ENCODE measurements around the gene CLSTN2.

The CLSTN2 gene

DNA sequence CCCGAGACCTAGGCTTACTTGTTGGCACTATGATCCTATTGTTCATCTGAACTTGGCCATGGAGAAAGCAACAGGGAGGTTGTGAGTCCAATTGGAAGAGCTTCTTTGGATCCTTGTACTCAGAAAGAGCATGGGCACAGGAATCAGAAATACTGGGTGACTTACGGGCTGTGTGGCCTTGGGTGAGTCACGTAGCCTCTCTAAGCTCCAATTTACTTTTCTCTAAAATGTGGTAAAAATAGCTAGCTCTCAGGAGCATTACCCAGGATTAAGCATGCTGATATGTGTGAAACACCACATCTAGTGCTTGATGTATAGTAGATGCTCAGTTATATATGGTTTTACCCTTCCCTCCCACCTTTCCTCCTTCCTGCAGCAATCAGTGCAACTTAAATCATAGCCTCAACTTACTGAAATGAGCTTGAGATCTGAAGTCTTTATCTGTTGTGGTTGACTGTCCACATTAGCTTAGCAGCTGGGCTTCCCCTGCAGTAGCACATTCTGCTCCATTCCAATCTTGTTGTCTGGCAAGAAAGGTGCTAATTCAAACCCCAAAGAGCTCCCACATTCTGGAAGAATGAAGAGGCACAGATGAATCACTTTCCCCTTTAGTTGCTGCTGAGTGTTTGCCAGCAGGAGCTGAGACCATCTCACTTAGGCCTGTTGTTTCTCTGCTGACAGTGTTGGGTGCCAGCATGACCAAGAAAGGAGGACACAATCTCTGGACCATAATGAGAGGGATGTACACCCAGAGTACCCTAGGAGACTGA, 443.8 kb downstream of the CLSTN2 start:
- peak; percentile 35 for DNase-seq (ENCODE audit: low read depth)

- no peak for DNase-seq (ENCODE audit: low read depth)
Measured at GRCh38 chr3:140384028-140384771, 449.2 kb downstream of the CLSTN2 start.

- no peak for DNase-seq (ENCODE audit: low read depth)
Measured at GRCh38 chr3:140384876-140385275, 449.9 kb downstream of the CLSTN2 start.

DNA sequence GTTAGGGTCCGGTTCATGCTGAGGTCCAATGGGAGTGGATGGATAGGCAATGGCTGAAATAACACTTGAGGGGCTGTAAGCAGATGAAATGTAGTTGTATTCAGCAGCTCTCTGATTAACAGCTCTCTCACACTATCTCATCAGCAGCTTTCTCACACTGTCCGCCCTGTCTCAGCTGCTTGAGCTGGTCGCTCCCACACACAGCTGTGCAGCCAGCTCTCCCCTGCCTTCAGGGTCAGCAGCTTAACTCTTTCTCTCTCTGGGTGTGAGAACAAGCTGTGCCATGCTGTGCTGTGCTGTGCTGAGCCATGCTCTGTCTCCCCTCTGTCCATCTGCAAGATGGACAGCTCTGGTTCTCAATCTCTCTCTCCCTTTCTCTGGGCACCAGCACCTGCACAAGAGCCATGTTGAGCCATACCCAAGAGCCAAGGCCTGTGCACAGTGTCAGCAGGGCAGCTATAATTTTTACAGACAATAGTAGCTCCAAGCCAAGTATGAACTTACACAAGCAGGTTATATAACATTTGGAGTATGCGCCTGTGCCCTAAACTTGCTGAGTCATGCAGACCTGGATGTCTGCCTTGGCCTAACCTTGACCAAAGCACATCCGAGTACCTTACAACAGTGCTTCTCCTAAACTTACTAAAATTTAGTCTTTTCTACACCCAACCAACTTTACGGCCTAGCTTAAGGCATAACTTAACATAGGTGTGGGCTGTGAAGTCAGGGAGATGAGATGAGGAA, 451.5 kb downstream of the CLSTN2 start:
- DNase-seq (ENCODE audit: low read depth): no peak

GRCh38 chr3:140387244-140387643, 452.3 kb downstream of the CLSTN2 start:
- DNase-seq (ENCODE audit: low read depth): no peak

GRCh38 chr3:140388202-140388922, 453.4 kb downstream of the CLSTN2 start:
- no peak for DNase-seq (ENCODE audit: low read depth)

DNA sequence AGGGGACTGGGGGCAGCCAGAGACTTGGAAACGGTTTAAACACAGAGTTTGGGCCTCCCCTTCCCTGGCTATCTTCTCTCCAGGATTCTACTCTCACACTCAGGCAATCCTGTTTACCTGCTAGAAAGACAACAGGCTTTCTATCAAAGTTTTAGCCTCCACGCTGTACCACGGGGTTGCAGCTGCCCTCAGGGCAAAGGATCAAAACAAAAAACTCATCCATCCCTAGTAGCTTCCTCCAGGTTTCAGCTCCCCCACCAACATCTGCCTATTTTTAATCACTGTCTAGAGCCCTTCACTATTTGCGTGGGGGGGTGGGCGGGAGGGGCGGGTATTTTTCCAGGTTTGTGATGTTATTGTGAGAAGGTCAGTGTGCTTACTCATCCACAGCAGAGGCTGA, 456.1 kb downstream of the CLSTN2 start:
- no peak for DNase-seq (ENCODE audit: low read depth)

DNA sequence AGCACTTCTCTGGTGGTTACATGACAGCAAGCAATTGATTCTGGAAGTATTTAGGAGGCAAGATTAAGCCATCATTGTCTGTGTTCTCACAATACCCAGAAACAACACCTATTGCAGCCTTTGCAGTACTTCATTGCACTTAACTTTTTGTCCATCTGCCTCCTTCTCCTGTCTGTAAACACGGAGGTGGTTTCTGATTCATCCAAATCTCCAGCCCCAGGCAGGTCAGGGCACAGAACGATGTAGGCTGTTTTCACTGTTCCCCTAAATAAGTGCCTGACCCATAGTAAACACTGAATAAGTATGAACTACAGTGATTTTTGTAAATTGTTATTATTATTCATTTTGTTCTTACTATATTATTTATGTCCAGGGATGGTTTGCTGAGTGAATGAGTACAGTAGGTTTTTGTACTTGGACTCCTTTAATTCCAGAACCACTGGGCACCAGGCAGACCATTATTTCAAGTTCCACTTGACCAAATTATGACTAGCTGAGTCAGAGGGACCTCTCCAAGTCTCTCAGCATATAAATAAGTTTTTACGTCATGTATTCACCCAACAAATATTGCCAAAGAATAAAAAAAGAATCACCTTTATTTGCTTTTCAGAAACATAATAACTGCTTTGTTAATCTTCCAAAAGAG, 459.6 kb downstream of the CLSTN2 start:
- no peak for DNase-seq (ENCODE audit: low read depth)

DNA sequence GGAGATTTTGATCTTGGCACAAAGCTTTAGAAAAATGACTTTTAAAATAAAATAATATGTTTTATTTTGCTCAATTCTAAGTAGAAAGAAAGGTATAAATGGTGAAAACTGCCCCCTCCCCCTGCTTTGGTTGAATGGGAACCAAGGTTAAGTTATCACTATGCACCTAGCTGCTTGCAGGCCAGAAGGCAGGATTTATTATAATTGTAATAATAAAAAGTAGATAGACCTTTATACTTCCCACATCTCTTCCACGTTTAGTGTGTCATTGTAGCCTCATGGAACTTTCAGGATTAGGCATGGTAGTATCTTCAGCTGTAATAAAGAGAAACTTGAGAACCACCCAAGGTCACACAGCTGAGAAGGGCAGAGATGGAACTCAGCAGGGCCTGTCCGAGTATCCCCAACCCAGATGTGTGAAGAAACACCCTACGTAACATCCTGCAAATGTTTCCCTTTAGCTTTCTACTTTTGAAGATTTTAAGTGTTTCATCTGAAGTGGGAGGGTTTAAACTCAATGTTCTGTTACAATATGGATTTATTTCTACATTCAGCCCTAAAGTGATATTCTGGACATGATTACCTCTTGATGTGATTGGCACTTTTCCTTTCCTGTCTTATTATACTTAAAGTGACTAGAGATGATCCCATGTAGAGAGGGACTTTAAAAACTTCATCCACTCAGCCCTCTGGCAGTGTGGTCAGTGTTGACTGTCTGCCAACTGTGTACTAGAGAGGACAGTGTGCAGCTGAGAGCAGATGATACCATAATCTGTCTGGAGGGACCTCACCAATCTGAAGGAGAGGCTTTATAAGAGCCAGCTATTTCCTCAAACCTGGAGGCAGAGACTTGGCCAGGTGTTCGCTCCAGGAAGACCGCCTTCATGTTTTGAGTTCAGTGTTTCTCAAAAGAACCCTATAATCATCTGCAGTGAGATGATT, 460.4 kb downstream of the CLSTN2 start:
- DNase-seq (ENCODE audit: low read depth): no peak

DNA sequence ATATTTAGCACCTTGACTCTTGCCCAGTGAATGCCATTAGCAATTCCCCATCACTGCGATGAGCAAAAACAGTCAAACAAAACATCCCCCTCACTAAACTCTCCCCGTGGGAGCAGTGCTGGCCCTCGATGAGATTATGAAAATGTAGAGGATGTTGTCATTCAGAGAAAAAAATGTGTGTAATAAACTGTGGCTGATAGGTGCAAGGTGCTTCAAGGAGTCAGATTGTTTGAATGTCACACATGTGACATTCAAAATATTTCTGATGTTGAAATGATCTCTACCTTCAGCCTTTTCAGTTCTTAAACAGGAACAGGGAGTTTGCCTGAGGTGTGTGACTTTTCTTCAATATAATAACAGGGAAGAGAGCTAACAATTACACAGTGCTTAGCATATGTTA, 461.1 kb downstream of the CLSTN2 start:
- DNase-seq (ENCODE audit: low read depth): no peak

GRCh38 chr3:140397847-140398246, 462.9 kb downstream of the CLSTN2 start:
- DNase-seq (ENCODE audit: low read depth): no peak

DNA sequence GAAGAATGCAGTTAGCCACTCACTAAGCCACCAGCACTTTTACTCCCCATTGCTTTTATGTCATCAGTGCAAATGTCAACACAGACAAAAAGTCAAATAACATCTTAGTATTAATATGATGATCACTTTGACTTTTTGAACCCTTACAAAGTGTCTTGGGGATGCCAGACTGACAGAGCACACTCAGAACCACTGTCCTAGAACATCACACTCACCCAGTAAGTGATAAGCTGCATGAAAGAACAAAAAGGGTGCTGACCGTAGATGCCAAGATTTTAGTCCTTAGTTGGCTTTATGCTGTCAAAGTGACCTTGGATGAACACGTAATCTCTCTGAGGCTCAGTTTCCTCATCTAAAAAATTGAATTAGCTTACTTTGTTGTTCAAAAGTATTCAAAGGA, 463.4 kb downstream of the CLSTN2 start:
- no peak for DNase-seq (ENCODE audit: low read depth)

GRCh38 chr3:140399871-140400270, 464.9 kb downstream of the CLSTN2 start:
- no peak for DNase-seq (ENCODE audit: low read depth)

GRCh38 chr3:140403079-140403478, 468.1 kb downstream of the CLSTN2 start:
- DNase-seq (ENCODE audit: low read depth): no peak

DNA sequence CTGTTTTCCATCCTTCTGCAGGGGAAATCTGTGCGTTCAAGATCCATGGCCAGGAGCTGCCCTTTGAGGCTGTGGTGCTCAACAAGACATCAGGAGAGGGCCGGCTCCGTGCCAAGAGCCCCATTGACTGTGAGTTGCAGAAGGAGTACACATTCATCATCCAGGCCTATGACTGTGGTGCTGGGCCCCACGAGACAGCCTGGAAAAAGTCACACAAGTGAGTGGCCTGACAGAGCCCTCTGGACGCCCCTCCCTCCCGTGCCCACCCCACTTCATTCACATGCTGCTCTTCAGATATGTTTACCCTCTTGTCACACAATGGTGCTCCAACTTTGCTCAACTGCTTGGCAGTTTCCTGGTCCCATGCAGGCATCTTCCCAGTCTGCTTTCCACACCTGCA, 468.6 kb downstream of the CLSTN2 start:
- no peak for DNase-seq (ENCODE audit: low read depth)

- DNase-seq (ENCODE audit: low read depth): no peak
Measured at GRCh38 chr3:140406655-140407054, 471.7 kb downstream of the CLSTN2 start.

DNA sequence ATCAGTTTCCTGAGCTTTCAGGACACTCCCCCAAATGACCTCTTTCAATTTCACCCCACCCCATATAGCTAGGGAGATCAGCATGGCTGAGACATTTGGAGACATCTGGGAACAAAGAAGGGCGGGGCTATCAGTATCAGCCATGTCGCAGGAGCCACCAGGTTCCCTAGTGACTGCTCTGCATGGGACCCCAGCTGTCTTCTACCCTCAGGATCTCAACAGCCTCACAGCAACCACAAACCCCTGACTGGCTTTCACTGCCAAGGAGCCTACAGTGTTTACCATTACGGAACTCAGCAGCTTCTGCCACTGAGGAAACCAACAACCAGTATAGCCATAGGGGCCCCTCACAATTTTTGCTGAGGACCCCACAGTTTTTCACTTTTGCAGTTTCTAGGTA, 473.3 kb downstream of the CLSTN2 start:
- DNase-seq (ENCODE audit: low read depth): no peak

DNA sequence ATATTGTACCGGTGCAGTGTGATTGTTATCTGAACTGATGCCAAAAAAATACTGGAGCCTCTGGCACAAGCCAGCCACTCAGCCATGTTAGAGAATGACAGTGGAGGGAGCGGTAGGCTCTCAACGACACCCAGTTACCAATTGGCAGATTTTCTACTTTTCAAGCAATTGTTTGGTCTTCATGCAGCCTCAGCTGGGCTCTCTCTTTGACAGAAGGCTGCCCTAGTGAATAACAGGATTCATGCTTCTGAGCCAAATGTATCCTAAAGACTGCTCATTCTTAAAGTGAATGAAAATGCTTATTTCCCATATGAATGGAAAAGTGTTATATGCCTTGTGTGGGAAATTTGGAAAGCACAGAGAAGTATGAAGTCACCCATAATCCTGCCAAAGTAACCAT, 481.7 kb downstream of the CLSTN2 start:
- no peak for DNase-seq (ENCODE audit: low read depth)

DNA sequence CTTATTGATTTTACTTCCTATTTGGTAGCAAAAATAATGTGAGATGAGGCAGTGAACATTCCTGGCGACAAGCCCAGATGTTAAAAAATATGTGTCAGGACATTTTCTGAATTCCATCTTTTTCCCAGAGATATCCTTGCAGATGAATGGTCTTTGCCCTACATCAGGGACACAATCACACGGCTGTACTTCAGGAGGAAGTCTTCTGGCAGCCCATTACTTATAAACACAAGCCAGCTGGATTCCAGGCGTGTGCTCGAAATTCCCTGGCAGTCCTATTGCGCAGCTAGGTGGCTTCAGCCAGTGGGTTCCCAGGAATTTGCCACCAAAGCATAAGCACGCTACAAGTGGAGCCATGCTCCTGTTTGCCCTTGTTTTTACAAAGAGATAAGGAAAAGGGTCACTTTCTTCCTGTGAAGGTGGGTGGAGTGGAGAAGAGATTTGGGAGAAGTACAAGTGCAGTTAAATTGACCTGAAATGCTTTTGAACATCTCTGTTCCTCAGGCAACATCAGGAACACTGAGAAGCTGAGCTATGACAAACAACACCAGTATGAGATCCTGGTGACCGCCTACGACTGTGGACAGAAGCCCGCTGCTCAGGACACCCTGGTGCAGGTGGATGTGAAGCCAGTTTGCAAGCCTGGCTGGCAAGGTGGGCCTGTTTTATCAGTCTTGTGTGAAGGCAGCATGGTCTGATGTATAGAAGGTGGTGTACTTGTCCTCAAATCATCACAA, 485.8 kb downstream of the CLSTN2 start:
- DNase-seq (ENCODE audit: low read depth): peak; percentile 60

DNA sequence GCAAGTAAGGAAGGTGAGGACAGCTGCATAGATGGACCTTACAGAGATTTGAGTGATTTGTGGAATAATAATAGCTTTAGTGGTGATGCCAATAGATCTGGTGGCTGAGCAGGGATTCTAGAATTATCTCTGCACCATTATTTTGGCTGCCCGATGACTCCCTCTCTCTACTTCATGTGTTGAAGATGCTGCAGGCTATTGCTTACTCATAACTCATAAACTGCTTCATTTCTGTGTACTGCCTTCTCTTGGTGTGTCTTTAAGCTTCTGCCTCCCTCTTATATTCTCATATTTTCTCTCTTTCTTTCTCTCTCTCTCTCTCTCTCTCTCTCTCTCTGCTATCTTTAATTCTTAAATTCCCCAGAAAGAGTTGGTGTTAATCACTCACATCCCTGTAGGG, 486.9 kb downstream of the CLSTN2 start:
- DNase-seq (ENCODE audit: low read depth): no peak

All from non-pigmented ciliary epithelial cell (primary cell).